A673 (cell line): Measurements from ENCODE around the gene TMEM170B. TPM values are rescaled to one million over a fixed set of nuclear protein-coding genes. Genes with fewer than 3 reads are reported as not detected.

Experiments used
- BruUV-seq: library from RNA; stranded (reverse); fragments of 400-500 nt; replicated peaks from 2 replicates; lab custom pipeline; 2021; lab: Mats Ljungman, UMichigan
- CTCF ChIA-PET: fragments of 300-600 bp; sonication (Branson Sonifier 250); formaldehyde crosslinking; loops from one replicate; lab custom pipeline; 2022; ENCODE audit warnings: antibody characterized with exemption; lab: Charles Lee
- POLR2A ChIA-PET: fragments of 300-600 bp; sonication (Branson Sonifier 250); formaldehyde crosslinking; loops from one replicate; lab custom pipeline; 2022; ENCODE audit warnings: antibody characterized with exemption; ENCODE audit not compliant: low non-redundant PET; lab: Charles Lee
- DNase-seq: peaks from one replicate; pipeline ENCODE4 v3.0.0-alpha.2; 2015; ENCODE audit warnings: low spot score
- H3K27ac ChIP-seq: fragments of 200-600 bp; sonication (generic); 2 replicates; pipeline ENCODE4 v1.5.1; 2016; ENCODE audit warnings: mixed run types, low read depth, mild to moderate bottlenecking, mixed read lengths, antibody characterized with exemption, low read length; ENCODE audit not compliant: poor library complexity, severe bottlenecking
- H3K27me3 ChIP-seq: fragments of 200-600 bp; sonication (generic); replicated peaks from 2 replicates; pipeline ENCODE4 v1.6.1; 2017; ENCODE audit warnings: mixed run types, low read depth, mild to moderate bottlenecking, mixed read lengths, antibody characterized with exemption, low read length; ENCODE audit not compliant: insufficient read depth, poor library complexity
- H3K36me3 ChIP-seq: fragments of 200-600 bp; sonication (generic); 2 replicates; pipeline ENCODE4 v1.6.1; 2016; ENCODE audit warnings: mixed run types, mild to moderate bottlenecking, mixed read lengths, antibody characterized with exemption, low read length; ENCODE audit not compliant: insufficient read depth, poor library complexity, severe bottlenecking
- H3K4me1 ChIP-seq: fragments of 200-600 bp; sonication (generic); 2 replicates; pipeline ENCODE4 v1.6.1; 2017; ENCODE audit warnings: mixed run types, mild to moderate bottlenecking, mixed read lengths, antibody characterized with exemption, low read length; ENCODE audit not compliant: insufficient read depth, poor library complexity, severe bottlenecking
- H3K4me3 ChIP-seq: fragments of 200-600 bp; sonication (generic); 2 replicates; pipeline ENCODE4 v1.5.1; 2016; ENCODE audit warnings: low read depth, mixed run types, mild to moderate bottlenecking, mixed read lengths, low read length; ENCODE audit not compliant: poor library complexity, severe bottlenecking
- H3K9me3 ChIP-seq: fragments of 200-600 bp; sonication (generic); 2 replicates; pipeline ENCODE4 v1.6.1; 2016; ENCODE audit warnings: mixed run types, low read depth, mild to moderate bottlenecking, mixed read lengths, antibody characterized with exemption, low read length; ENCODE audit not compliant: poor library complexity, severe bottlenecking
- EZH2 ChIP-seq: fragments of 200-600 bp; sonication (generic); IDR thresholded peaks from 2 replicates; pipeline ENCODE4 v1.6.1; 2017; ENCODE audit warnings: borderline replicate concordance, low read depth, mild to moderate bottlenecking, mixed read lengths, antibody characterized with exemption, low read length; ENCODE audit not compliant: poor library complexity, severe bottlenecking
- intact Hi-C: fragments of 100-400 bp; cut with micrococcal nuclease; formaldehyde crosslinking; loops from one replicate; pipeline ENCODE4 v1.10.0; 2022; ENCODE audit not compliant: unreplicated experiment
- total RNA-seq: library from RNA; stranded (reverse); gene quantifications from 2 replicates; pipeline ENCODE4 v1.2.3, GENCODE V29; 2021
- TF ChIP-seq, protein P1 (sequence below): fragments of 300-800, 200-600 bp; sonication (generic); conservative IDR thresholded peaks from 2 replicates; pipeline ENCODE4 v1.5.1; 2017; ENCODE audit warnings: low read depth, mild to moderate bottlenecking, antibody characterized with exemption, low read length, moderate library complexity, mixed read lengths

TMEM170B gene
- total RNA-seq, 1 experiment from 2014 or later: 9.5 TPM

DNA sequence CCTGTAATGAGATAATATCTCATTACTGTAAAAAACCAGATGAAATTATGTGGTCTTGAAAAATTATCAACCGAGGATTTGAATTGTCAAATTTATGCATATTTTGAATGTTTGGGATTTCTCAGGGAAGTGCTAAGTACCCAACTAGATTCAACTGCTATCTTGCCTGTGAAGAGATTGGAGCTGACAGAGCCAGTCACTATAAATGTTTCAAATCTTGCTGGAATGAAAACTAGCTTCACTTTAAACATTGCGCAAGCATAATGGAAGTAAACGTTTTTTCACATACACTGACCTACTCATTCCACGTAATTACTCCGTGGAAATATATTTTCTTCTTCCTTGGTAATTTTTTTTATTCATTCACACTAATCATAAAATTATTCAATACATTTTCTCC is 46.7 kb downstream of the TMEM170B start:
- no peak overlapping the region for H3K27ac ChIP-seq
- intact Hi-C loops: loop anchor here (10.0 kb wide), 1 partner anchor 1311 kb away; no protein-coding TSS in a partner anchor
- no peak overlapping the region for H3K4me3 ChIP-seq
- no peaks in the 10 kb centered on the region for H3K36me3 ChIP-seq
- DNase-seq: no peak
- no TSS peak for BruUV-seq
- CTCF ChIA-PET: interaction anchor here (0.9 kb wide), 1 partner anchor 34 kb away, joined by 3 read pairs; no protein-coding TSS in a partner anchor
- no peaks in the 10 kb centered on the region for H3K4me1 ChIP-seq
- H3K9me3 ChIP-seq: no peaks in the 10 kb centered on the region
- POLR2A ChIA-PET: no interaction called here
- no peaks in the 10 kb centered on the region for H3K27me3 ChIP-seq
- TF ChIP-seq, protein P1, sequence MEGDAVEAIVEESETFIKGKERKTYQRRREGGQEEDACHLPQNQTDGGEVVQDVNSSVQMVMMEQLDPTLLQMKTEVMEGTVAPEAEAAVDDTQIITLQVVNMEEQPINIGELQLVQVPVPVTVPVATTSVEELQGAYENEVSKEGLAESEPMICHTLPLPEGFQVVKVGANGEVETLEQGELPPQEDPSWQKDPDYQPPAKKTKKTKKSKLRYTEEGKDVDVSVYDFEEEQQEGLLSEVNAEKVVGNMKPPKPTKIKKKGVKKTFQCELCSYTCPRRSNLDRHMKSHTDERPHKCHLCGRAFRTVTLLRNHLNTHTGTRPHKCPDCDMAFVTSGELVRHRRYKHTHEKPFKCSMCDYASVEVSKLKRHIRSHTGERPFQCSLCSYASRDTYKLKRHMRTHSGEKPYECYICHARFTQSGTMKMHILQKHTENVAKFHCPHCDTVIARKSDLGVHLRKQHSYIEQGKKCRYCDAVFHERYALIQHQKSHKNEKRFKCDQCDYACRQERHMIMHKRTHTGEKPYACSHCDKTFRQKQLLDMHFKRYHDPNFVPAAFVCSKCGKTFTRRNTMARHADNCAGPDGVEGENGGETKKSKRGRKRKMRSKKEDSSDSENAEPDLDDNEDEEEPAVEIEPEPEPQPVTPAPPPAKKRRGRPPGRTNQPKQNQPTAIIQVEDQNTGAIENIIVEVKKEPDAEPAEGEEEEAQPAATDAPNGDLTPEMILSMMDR: no peak
- TF ChIP-seq EZH2: no peak

DNA sequence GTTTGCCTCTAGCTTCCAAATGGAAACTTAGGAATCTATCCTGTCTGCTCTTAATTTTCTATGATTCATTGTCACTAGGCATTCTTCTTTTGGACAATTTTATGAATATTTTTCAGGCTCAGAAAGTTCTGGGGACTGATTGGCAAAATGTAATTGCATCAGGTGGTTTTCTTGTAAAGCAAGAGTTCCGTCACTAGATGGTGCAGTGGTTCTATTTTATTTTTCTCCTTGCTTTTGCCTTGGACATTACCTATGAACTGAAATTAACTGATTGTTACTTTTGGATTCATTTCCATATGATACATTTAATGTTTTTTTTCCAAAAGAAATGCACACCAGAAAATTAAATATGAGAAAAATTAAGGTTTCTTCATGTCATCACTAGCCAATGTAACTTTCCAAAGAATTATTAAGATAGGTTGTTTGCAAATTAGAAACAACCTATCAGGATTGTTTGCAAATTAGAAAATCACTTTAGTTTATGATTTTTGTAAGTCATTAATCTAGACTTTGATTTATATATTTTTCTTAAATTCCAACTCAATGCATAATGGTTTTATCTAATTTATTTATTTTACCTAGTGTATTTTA is 48.0 kb downstream of the TMEM170B start:
- intact Hi-C loops: loop anchor here (5.0 to 10.0 kb wide), 4 partner anchors 67 to 1309 kb away; no protein-coding TSS in a partner anchor
- no TSS peak for BruUV-seq

DNA sequence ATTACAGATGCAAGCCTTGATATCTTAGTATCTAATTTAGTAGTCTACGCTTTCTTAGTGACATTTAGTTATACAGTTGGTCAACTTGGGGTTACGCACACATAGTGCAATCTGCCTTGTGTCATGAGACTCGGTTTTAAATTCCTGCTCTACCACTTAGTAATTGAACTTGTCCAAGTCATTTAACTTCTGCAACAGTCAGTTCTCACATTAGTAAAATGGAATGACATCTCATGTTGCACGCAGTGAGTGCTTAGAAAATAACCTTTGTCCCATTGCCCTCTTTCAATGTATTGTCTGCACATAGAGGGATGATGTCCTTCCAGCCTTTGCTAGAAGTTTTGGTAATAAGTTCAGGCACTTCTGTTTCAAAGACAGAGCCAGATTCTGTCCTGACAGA is 48.6 kb downstream of the TMEM170B start:
- ChIA-PET CTCF (no interaction called here), POLR2A (no interaction called here)
- no TSS peak for BruUV-seq
- Histone ChIP-seq H3K36me3 (no peaks in the 10 kb centered on the region), H3K4me1 (no peaks in the 10 kb centered on the region), H3K27ac (no peak overlapping the region), H3K4me3 (no peak overlapping the region), H3K27me3 (no peaks in the 10 kb centered on the region), H3K9me3 (no peaks in the 10 kb centered on the region)
- DNase-seq: no peak
- no peak for TF ChIP-seq EZH2
- TF ChIP-seq, protein P1: no peak
- intact Hi-C loops: loop anchor here (5.0 to 10.0 kb wide), 4 partner anchors 66 to 1309 kb away; no protein-coding TSS in a partner anchor

More for the DNA sequence above, 48.0 kb downstream of the TMEM170B start:
- TF ChIP-seq, protein P1: peak; percentile 74
- TF ChIP-seq EZH2: no peak
- Histone ChIP-seq H3K4me1 (no peaks in the 10 kb centered on the region), H3K36me3 (no peaks in the 10 kb centered on the region), H3K4me3 (no peak overlapping the region), H3K27me3 (no peaks in the 10 kb centered on the region), H3K9me3 (no peaks in the 10 kb centered on the region), H3K27ac (no peak overlapping the region)
- ChIA-PET CTCF (interaction anchor here (0.9 kb wide), 1 partner anchor 704 kb away, joined by 3 read pairs; no protein-coding TSS in a partner anchor), POLR2A (no interaction called here)
- peak; percentile 60 for DNase-seq
